Stimulated activated naive CD8-positive, alpha-beta T cell treated with anti-CD3 and anti-CD28 coated beads, Interleukin-15, Interleukin-2, amounts not matched to agents 100 ng/mL and 50 ng/mL, for 24 hours (primary cell): ENCODE data around the gene TELO2.
"Not testable (repeated sequence)": the region's sequence is repeated elsewhere in the genome, so short reads cannot be mapped to it uniquely, and the experiment has no call there.

Experiments
- H3K27ac Mint-ChIP-seq: one replicate; pipeline ENCODE4 v1.8.0; 2021; ENCODE audit warnings: mild to moderate bottlenecking, mixed read lengths
- H3K27me3 Mint-ChIP-seq: one replicate; pipeline ENCODE4 v1.8.0; 2021; ENCODE audit warnings: mixed read lengths
- H3K36me3 Mint-ChIP-seq: one replicate; pipeline ENCODE4 v1.8.0; 2021; ENCODE audit warnings: low read depth, mixed read lengths
- H3K4me1 Mint-ChIP-seq: one replicate; pipeline ENCODE4 v1.8.0; 2021; ENCODE audit warnings: low read depth, mixed read lengths
- H3K4me3 Mint-ChIP-seq: one replicate; pipeline ENCODE4 v1.8.0; 2021; ENCODE audit warnings: mild to moderate bottlenecking, mixed read lengths
- H3K9me3 Mint-ChIP-seq: one replicate; pipeline ENCODE4 v1.8.0; 2021; ENCODE audit warnings: mixed read lengths

TELO2 gene

DNA sequence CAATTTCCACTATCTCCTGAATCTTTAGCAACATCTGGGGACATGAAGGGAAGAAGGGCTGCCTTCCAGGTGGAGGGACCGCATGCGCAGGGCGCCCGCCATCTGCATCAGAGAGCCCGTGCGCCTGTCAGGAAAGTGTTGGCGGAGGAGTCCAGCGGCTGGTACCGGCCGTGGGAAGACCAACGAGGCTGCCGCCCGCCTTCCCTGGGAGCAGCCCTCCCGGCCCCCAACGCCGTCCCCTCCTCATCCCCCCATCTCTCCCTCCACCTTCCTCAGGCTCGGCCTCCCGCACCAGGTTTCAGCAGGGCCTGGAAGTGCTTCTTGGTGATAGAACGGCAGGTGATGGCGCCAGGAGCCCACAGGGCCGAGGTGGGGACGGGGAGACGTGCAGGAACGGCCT lies 27.1 kb upstream of the TELO2 start:
- peaks cover 9% of the 10 kb centered on the region for H3K4me1 Mint-ChIP-seq
- no peak overlapping the region for H3K4me3 Mint-ChIP-seq
- H3K27ac Mint-ChIP-seq: no peak overlapping the region
- no peaks in the 10 kb centered on the region for H3K27me3 Mint-ChIP-seq
- H3K9me3 Mint-ChIP-seq: no peaks in the 10 kb centered on the region
- H3K36me3 Mint-ChIP-seq: peaks cover 7% of the 10 kb centered on the region

DNA sequence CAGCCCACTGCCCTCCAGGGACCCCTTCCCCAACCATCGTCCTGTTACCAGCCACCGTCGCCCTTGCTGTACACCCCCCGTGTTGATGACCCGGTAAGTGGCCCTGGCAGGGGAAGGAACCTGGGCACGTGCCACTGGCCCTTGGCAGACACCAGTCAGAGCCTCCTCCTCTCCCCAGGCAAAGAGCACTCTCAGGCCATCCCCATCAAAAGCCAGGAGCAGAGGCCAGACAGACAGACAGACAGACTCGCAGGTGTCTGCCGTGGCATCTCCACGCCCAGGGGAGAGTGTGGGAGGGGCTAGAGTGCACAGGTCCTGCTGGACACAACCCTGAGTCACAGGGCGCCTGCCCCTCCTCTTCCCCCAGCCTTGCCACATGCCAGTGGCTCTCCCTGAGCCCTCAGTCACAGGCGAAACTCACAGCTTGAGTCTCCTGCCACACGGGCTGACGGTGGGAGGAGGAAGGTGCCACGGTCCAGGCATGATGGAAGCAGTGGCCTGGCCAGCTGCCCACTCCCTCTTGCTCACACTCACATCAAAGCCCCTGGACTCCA lies 26.1 kb upstream of the TELO2 start:
- no peak overlapping the region for H3K27ac Mint-ChIP-seq
- H3K4me1 Mint-ChIP-seq: peaks cover 18% of the 10 kb centered on the region
- no peaks in the 10 kb centered on the region for H3K9me3 Mint-ChIP-seq
- H3K4me3 Mint-ChIP-seq: no peak overlapping the region
- H3K27me3 Mint-ChIP-seq: no peaks in the 10 kb centered on the region
- peaks cover 7% of the 10 kb centered on the region for H3K36me3 Mint-ChIP-seq

DNA sequence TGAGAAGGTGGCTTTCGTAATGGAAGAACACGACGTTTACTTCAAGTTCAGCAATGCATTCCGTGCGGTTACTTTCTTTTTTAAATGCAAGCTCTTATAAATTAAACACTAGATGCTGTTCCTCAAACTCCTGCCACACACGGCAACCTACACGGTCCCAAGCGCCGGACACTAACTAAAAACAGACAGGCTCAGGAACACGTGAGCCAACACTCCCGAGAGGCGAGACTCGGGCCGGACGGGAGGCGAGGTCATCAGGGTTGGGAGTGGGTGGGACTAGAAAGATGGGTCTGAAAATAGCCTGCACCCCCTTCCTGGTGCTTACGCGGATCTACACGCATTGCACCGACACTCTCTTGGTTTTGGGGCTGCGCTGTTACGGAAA lies 24.7 kb upstream of the TELO2 start:
- no peaks in the 10 kb centered on the region for H3K27me3 Mint-ChIP-seq
- no peak overlapping the region for H3K4me3 Mint-ChIP-seq
- H3K36me3 Mint-ChIP-seq: no peaks in the 10 kb centered on the region
- H3K27ac Mint-ChIP-seq: no peak overlapping the region
- H3K9me3 Mint-ChIP-seq: no peaks in the 10 kb centered on the region
- H3K4me1 Mint-ChIP-seq: peaks cover 28% of the 10 kb centered on the region

DNA sequence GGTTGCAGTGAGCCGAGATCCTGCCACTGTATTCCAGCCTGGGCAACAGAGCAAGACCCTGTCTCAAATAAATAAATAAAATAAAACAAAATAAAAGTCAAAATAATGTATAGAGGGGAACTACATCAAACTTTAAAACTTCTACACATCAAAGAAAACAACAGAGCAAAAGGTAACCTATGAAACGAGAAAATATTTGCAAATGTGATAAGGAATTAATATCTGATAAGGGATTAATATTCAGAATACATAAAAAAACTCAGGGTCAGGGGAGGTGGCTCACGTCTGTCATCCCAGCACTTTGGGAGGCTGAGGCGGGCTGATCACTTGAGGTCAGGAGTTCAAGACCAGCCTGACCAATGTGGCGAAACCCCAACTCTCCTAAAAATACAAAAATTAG lies 24.0 kb upstream of the TELO2 start:
- H3K4me1 Mint-ChIP-seq: peaks cover 33% of the 10 kb centered on the region
- not testable (repeated sequence) for H3K4me3 Mint-ChIP-seq, H3K27me3 Mint-ChIP-seq, H3K36me3 Mint-ChIP-seq, H3K9me3 Mint-ChIP-seq, H3K27ac Mint-ChIP-seq

DNA sequence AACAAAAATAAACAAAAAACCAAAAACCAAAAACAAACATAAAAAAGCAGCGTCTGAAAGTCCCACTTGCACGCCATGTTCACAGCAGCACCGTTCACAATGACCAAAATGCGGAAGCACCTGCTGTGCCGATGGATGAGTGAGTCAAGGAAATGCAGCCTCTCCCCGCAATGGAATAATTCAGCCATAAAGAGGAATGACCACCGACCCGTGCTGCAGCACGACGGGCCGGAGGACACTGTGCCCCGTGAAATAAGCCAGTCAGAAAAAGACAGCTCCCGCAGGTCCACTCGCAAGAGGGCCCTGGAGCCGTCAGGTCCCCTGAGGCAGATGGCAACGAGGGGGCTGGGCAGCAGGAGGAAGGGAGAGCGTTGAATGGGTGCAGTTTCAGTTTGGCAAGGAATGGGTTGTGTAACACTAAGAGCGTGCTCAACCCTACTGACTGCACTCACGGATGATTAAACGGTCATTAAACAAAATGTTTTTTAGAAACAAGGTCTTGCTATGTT lies 23.4 kb upstream of the TELO2 start:
- Mint-ChIP-seq H3K27ac (peak overlapping the region; percentile 79), H3K9me3 (no peaks in the 10 kb centered on the region), H3K4me1 (peaks cover 35% of the 10 kb centered on the region), H3K36me3 (no peaks in the 10 kb centered on the region), H3K4me3 (peak overlapping the region; percentile 30), H3K27me3 (no peaks in the 10 kb centered on the region)

DNA sequence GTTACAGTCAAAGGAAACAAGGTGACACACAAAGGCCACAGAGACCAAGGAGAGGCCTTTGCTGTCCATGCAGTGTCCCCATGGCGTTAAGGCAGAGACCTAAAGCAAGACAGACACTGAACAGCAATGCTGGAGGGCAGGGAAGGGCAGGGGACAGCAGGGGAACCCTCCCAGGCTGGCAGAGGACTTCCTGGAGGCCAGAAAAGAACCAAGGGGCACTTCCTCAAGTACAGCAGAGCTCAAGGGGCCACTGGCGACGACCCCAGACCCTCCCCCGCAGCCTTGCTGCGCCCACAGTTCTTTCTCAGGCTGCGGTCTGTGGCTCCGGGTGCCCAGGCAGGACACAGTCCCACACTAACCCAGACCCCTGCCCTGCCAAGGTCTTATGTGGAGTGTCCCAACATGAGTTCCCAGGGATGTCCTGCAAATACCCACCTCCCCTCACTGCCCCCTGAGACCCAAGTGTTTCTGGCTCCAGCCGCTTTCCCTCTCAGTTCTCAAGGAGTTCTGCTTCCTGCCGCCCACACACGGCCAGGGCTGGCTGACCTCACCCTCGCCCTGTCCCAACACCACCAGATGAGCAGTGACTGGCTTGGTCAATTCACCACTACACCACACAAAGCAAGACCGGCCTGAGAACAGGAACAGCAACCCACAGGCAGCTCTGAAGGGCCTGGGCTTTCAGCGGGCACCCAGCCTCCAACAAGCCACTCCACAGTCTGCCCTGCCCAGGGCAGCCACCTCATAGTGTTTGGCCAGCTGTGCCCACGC lies 22.5 kb upstream of the TELO2 start:
- H3K4me3 Mint-ChIP-seq: no peak overlapping the region
- H3K9me3 Mint-ChIP-seq: no peaks in the 10 kb centered on the region
- H3K36me3 Mint-ChIP-seq: no peaks in the 10 kb centered on the region
- H3K4me1 Mint-ChIP-seq: peaks cover 39% of the 10 kb centered on the region
- H3K27ac Mint-ChIP-seq: peak overlapping the region; percentile 55
- H3K27me3 Mint-ChIP-seq: no peaks in the 10 kb centered on the region

DNA sequence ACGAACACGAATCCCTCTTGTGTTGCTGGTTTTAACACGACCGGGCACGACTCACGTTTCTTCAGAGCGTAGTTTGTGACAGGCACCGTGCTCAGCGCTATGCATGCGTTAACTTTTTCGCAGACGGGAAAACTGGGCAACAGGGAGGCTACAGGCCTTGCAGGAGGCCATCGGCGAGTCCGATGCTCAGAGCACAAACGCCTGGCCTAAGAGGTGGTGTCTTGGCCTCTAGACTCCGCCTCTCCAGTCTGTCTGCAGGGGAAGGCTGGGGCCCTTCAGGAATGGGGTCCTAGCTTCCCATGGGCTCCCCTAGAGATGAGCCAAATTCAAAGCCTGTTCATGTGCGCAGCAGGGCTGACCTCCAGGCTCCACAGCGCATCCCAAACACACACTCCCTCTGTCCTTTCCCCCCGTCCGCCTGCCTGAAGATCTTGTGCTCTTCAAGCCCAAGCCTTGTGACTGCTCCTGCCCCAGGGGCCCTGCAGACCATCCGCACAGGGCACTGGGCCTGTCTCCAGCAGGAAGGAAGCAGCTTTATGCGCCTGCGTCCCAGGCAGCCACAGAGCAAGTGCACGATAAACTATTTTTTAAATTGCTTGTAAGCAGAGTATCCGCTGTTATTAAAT lies 21.5 kb upstream of the TELO2 start:
- Mint-ChIP-seq H3K4me1 (peaks cover 43% of the 10 kb centered on the region), H3K36me3 (no peaks in the 10 kb centered on the region), H3K4me3 (peak overlapping the region; percentile 2), H3K9me3 (no peaks in the 10 kb centered on the region), H3K27ac (no peak overlapping the region), H3K27me3 (no peaks in the 10 kb centered on the region)

DNA sequence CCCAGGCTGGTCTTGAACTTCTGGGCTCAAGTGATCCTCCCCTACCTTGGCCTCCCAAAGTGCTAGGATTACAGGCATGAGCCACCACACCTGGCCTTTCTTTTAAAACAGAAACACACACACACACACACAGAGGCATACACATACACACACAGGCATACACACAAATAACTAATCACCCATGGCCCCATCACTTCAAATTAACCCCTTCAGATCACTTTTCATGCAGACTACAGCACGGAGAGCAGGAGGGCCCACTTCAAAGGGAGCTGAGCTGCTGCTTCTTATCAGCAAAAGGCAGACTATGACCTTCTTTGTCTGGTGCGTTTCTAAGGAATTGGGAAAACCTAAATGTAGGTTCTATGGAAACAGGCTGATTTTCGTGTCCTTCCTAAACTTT lies 20.2 kb upstream of the TELO2 start:
- Mint-ChIP-seq H3K4me1 (peaks cover 43% of the 10 kb centered on the region), H3K27ac (peak overlapping the region; percentile 72), H3K4me3 (peak overlapping the region; percentile 66), H3K36me3 (no peaks in the 10 kb centered on the region), H3K9me3 (no peaks in the 10 kb centered on the region), H3K27me3 (no peaks in the 10 kb centered on the region)

DNA sequence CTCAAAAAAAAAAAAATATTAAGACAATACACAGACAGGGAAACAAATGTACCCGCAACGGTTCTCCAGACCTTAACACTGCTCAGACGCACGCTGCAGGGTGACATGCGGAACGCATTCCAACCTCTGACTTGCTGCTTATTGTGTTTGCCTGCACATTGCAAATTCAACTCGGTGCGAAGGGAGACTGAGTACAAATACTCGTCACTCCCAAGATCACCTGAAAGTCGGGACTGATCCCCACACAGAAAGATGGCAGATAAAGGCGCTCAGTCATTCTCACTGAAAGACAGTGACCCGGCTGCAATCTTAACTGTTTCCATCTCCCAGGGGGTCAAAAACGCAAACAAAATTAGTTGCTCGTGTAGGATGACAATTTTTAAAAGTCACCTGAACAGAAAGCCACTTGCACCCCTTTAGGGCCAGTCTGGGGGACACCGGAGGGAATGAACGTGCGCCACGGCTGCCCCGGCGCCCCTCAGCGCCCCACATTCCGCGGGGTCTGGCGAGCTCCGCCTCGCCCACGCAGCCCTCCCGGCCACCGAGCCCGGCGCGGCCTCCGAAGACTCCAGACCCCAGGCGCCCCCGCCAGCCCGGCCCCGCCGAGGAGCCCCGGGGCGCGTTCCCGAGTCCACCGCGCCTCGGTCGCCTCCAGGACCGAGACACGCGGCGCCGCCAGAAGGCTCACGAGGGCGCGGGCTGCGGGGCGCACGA lies 18.9 kb upstream of the TELO2 start:
- Mint-ChIP-seq H3K27ac (peak overlapping the region; percentile 72), H3K9me3 (no peaks in the 10 kb centered on the region), H3K4me3 (peak overlapping the region; percentile 84), H3K4me1 (peaks cover 43% of the 10 kb centered on the region), H3K36me3 (no peaks in the 10 kb centered on the region), H3K27me3 (no peaks in the 10 kb centered on the region)

DNA sequence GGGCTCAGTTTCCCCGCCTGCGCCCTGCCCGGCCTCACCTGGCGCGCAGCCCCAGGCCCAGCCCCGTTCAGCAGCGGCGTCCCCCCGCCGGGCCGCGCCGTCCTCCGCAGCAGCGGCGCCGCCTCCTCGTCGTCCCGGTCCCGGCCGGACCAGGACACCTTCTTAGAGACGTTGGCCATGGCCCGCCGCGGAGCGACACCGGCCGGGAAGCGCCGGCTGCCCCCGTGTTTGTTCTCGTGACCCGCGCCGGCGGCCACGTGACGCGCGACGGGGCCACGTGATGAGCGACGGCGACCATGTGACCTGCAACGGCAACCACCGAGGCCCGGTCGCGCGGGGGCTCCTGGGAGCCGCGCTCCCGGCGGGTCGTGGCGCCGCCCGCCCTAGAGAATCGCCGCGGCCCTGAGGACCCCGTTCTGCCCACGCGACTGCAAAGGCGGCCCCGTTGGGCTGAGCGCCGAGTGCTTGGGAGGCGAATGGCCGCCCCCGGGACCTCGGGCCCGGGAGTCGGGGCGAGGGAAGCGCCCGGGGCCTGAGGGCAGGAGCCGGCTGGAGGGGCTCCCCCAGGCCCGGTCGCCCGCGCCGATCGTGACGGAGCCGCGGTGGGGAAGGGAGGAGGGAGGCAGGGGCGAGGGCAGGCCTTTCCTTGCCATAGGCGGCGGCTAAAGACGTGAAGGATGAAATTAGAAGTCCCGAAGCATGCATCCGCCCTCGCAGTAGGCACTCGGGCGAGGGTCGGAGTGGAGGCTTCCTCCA lies 18.2 kb upstream of the TELO2 start, which contains the start of gene CLCN7:
CLCN7 (minus strand) TSS at position 233 of the 756 bp plus-strand sequence; CDS start at position 179, 54 bp downstream.
- Mint-ChIP-seq H3K36me3 (no peaks in the 10 kb centered on the region), H3K27me3 (no peaks in the 10 kb centered on the region), H3K27ac (peak within 1 kb of the TSS; percentile 92), H3K4me1 (peaks cover 43% of the 10 kb centered on the region), H3K9me3 (no peaks in the 10 kb centered on the region), H3K4me3 (peak within 1 kb of the TSS; percentile 86)

DNA sequence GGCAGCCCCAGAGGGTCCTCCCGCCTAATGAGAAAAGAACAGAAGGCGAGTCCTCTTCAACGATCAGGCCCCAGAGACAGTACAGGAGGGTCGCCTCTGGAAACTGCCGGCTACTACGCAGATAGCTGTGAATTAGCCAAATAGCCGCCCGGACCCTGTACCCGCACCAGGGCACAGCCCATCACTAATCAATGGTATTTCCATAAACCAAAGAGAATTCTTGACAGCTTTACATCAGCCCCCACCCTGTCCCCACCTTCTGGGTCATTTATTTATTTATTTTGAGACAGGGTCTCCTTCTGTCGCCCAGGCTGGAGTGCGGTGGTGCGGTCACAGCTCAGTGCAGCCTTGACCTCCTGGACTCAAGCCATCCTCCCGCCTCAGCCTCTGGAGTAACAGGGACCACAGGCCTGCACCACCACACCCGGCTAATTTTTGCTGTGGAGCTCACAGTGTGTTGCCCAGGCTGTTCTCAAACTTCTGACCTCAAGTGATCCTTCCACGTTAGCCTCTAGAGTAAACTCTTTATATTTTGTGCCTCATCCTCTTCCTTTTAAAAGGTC lies 17.5 kb upstream of the TELO2 start:
- no peaks in the 10 kb centered on the region for H3K27me3 Mint-ChIP-seq

DNA sequence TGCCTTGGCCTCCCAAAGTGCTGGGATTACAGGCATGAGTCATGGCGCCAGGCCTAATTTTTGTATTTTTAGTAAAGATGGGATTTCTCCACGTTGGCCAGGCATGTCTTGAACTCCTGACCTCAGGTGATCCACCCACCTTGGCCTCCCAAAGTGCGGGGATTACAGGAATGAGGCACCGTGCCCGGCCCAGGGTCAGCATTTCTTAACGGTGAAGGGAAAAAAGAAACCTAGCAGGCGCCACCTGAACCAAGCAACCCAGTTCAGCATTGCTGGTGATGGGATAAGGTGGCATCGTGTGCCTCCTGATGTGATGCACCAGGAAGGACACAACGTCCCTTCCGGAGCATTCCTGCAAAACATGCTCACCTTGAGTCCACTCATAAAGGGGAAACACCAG lies 16.1 kb upstream of the TELO2 start:
- Mint-ChIP-seq H3K36me3 (no peaks in the 10 kb centered on the region), H3K27me3 (no peaks in the 10 kb centered on the region), H3K9me3 (no peaks in the 10 kb centered on the region), H3K4me3 (no peak overlapping the region), H3K27ac (no peak overlapping the region), H3K4me1 (peaks cover 34% of the 10 kb centered on the region)

More for the DNA sequence above, 17.5 kb upstream of the TELO2 start:
- H3K9me3 Mint-ChIP-seq: no peaks in the 10 kb centered on the region
- H3K27ac Mint-ChIP-seq: peak overlapping the region; percentile 92
- peaks cover 38% of the 10 kb centered on the region for H3K4me1 Mint-ChIP-seq
- H3K4me3 Mint-ChIP-seq: peak overlapping the region; percentile 86
- H3K36me3 Mint-ChIP-seq: no peaks in the 10 kb centered on the region

DNA sequence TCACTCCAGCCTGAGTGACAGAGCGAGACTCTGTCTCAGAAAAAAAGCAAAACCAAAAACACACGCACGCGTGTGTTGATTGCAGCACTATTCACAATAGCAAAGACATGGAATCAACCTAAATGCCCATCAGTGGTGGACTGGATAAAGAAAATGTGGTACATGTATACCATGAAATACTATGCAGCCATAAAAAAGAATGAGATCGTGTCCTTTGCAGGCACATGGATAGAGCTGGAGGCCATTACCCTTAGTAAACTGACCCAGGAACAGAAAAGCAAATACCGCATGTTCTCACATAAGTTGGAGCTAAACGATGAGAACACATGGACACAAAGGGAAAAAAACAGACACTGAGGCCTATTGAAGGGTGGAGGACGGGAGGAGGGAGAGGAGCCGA lies 14.2 kb upstream of the TELO2 start:
- H3K4me3 Mint-ChIP-seq, H3K36me3 Mint-ChIP-seq, H3K27me3 Mint-ChIP-seq, H3K9me3 Mint-ChIP-seq, H3K27ac Mint-ChIP-seq: not testable (repeated sequence)
- peaks cover 21% of the 10 kb centered on the region for H3K4me1 Mint-ChIP-seq
